Heart right ventricle (tissue), 16 donors: ENCODE results near the gene CDKN3. TPM values are rescaled to one million over a fixed set of nuclear protein-coding genes. Genes with fewer than 3 reads are reported as not detected.
"Not testable (repeated sequence)": the region's sequence is repeated elsewhere in the genome, so short reads cannot be mapped to it uniquely, and the experiment has no call there.

Experiments used
- ATAC-seq, 8 donors: fragments of 200-7000 bp; cut with Tn5 transposase; one replicate each; pipeline ENCODE4 v1.9.1; 2020; ENCODE audit warnings: mild to moderate bottlenecking in 8 of 8, moderate library complexity in 8 of 8, moderate number of reproducible peaks in 1 of 8
- DNase-seq, 2 donors: peaks; one replicate each; pipeline ENCODE4 v3.0.0-alpha.2; 2020
- H3K27ac ChIP-seq, 10 donors: fragments of 200-600 bp; sonication (generic) in 2 of 10; one replicate each; pipeline versions ENCODE4 v1.5.0 to v1.8.0; 2020 to 2022; ENCODE audit warnings: mild to moderate bottlenecking in 3 of 10
- H3K27me3 ChIP-seq, 7 donors: fragments of 200-600 bp; one replicate each; pipeline ENCODE4 v1.8.0; 2021 to 2022; ENCODE audit warnings: mild to moderate bottlenecking in 2 of 7
- H3K36me3 ChIP-seq, 9 donors: fragments of 200-600 bp; sonication (generic) in 1 of 9; one replicate each; pipeline versions ENCODE4 v1.5.0 to v1.8.0; 2020 to 2022; ENCODE audit warnings: mild to moderate bottlenecking in 2 of 9
- H3K4me1 ChIP-seq, 9 donors: fragments of 200-600 bp; sonication (generic) in 1 of 9; one replicate each; pipeline versions ENCODE4 v1.5.0 to v1.8.0; 2020 to 2022; ENCODE audit warnings: mild to moderate bottlenecking in 4 of 9
- H3K4me3 ChIP-seq, 10 donors: fragments of 200-600 bp; sonication (generic) in 2 of 10; one replicate each; pipeline versions ENCODE4 v1.5.0 to v1.8.0; 2020 to 2022; ENCODE audit warnings: mild to moderate bottlenecking in 7 of 10, moderate library complexity in 2 of 10
- H3K9me3 ChIP-seq, 11 donors: fragments of 200-600 bp in 10 of 11; sonication (generic) in 2 of 11; one replicate each; pipeline versions ENCODE4 v1.5.0 to v1.8.0; 2013 to 2022; ENCODE audit warnings: mild to moderate bottlenecking in 2 of 11, control low read depth in 1 of 11, moderate library complexity in 1 of 11
- WGBS, 2 donors: extraction: QIAGEN DNeasy Blood & Tissue Kit; methylation state at CpG; one replicate each; pipeline ENCODE4 v1.1.7; 2013; ENCODE audit warnings: inconsistent platforms in 1 of 2; 5-methylcytosine and 5-hydroxymethylcytosine counted together
- intact Hi-C, 10 donors: fragments of 100-400 bp; cut with DNase I; formaldehyde crosslinking; loops; one replicate each; pipeline versions ENCODE4 v1.11.1 to v1.14.2; 2022
- polyA plus RNA-seq, 2 donors: library from polyadenylated mRNA; stranded (reverse); fragments of 200-250 nt; gene quantifications; one replicate each; pipeline ENCODE4 v1.2.3, GENCODE V29; 2013
- total RNA-seq, 10 donors: library from RNA; stranded (reverse); fragmentation: NEBNext Ultra II Directional in 3 of 10; extraction: Animal tissue kit (Norgen Biotek cat#: 25700) in 3 of 10; gene quantifications; one replicate each; pipeline versions ENCODE4 v1.2.1 to v1.2.4, GENCODE V29; 2021 to 2023
- TF ChIP-seq, protein P1 (sequence below), 9 donors: fragments of 200-600 bp; sonication (generic) in 2 of 9; IDR thresholded peaks; one replicate each; pipeline versions ENCODE4 v1.5.0 to v1.8.0; 2021 to 2022; ENCODE audit warnings: antibody characterized with exemption in 9 of 9, mild to moderate bottlenecking in 5 of 9, moderate library complexity in 1 of 9
- donor health status: Arrhythmogenic right ventricular cardiomyopathy.
- donor health status: ischemic (EF 13 %, LVEDD 7.1; RV severe dilation, severe dysfunction).
- donor health status: healthy with polysubstance abuse.
- donor health status: DM: no; HTN: yes; CAD: no.
- donor health status: DM: no; HTN: no; CAD: no.
- donor health status: ischemic (EF 25% LVEDD 6.9; RV normal size, moderate dysfunction).
- donor health status: ischemic (EF 25% LVEDD 5.7; RV mildly dilated, moderate dysfunction).
- donor health status: healthy.
- donor health status: DM: yes; HTN: yes; CAD: no.
- donor health status: Ischemic cardiomyopathy.
- donor health status: ischemic (EF 35%, LVEDD 5.7; RV mildly dilated, moderate dysfunction).
- donor health status: nonischemic (EF 11% LVEDD 7.7; RV severe dilation, severe dysfunction).
- donor health status: DM: yes; HTN: yes; CAD: no.
- donor health status: PGD.
- donor health status: ischemic (EF 29% LVEDD 5.4; RV normal size, mild dysfunction).
- donor health status: nonischemic (EF 23%, LVEDD 6.1; RV moderate dilation, normal function).

Gene CDKN3
- total and polyA plus RNA-seq, 12 donors = 1.8 to 14.7 (median 4.2) TPM

DNA sequence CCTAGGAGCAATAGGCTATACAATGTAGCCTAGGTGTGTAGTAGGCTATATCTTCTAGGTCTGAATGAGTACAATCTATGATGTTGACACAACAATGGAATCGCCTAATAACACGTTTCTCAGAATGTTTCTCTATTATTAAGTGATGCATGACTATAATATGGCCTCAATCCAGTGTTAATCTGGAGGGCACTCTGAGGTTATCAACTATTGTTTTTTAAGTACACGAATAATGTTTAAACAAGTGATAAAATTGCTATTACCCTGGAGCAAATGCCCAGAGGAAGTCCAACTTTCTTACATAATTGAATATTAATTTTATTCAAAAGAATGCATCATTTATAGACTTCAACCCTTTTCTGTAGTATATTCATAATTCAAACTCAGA is 60.8 kb downstream of the CDKN3 start:
- Histone ChIP-seq H3K27ac (no peak overlapping the region), H3K4me3 (no peak overlapping the region), H3K27me3 (no peaks in the 10 kb centered on the region), H3K9me3 (no peaks in the 10 kb centered on the region), H3K4me1 (no peaks in the 10 kb centered on the region), H3K36me3 (no peaks in the 10 kb centered on the region)
- WGBS, 2 donors = 37 to 63% methylated on average over 3 of the region's 3 CpGs
- TF ChIP-seq, protein P1, sequence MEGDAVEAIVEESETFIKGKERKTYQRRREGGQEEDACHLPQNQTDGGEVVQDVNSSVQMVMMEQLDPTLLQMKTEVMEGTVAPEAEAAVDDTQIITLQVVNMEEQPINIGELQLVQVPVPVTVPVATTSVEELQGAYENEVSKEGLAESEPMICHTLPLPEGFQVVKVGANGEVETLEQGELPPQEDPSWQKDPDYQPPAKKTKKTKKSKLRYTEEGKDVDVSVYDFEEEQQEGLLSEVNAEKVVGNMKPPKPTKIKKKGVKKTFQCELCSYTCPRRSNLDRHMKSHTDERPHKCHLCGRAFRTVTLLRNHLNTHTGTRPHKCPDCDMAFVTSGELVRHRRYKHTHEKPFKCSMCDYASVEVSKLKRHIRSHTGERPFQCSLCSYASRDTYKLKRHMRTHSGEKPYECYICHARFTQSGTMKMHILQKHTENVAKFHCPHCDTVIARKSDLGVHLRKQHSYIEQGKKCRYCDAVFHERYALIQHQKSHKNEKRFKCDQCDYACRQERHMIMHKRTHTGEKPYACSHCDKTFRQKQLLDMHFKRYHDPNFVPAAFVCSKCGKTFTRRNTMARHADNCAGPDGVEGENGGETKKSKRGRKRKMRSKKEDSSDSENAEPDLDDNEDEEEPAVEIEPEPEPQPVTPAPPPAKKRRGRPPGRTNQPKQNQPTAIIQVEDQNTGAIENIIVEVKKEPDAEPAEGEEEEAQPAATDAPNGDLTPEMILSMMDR (IDR thresholded peaks at IDR 0.05) = no peak
- DNase-seq = no peak
- intact Hi-C loops = no loop called here
- no peak for ATAC-seq

DNA sequence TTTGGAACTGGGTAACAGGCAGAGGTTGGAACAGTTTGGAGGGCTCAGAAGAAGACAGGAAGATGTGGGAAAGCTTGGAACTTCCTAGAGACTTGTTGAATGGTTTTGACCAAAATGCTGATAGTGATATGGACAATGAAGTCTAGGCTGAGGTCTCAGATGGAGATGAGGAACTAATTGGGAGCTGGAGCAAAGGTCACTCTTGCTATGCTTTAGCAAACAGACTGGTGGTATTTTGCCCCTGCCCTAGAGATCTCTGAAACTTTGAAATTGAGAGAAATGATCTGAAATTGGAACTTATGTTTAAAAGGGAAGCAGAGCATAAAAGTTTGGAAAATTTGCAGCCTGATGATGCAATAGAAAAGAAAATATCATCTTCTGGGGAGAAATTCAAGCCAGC is 61.7 kb downstream of the CDKN3 start:
- H3K36me3 ChIP-seq, H3K4me3 ChIP-seq, intact Hi-C loops, H3K4me1 ChIP-seq, H3K27me3 ChIP-seq, DNase-seq, H3K27ac ChIP-seq, H3K9me3 ChIP-seq, ATAC-seq: not testable (repeated sequence)

DNA sequence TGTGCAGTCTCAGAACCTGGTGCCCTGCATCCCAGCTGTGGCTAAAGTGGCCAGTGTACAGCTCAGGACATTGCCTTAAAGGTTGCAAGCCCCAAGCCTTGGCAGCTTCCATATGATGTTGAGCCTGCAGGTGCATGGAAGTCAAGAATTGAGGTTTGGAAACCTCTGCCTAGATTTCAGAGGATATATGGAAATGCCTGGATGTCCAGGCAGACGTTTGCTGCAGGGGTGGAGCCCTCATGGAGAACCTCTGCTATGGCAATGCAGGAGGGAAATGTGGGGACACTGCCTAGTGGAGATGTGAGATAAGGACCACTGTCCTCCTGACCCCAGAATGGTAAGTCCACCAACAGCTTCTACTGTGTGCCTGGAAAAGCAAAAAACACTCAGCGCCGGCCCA is 62.3 kb downstream of the CDKN3 start:
- Histone ChIP-seq H3K27ac (no peak overlapping the region), H3K9me3 (no peaks in the 10 kb centered on the region), H3K27me3 (no peaks in the 10 kb centered on the region), H3K4me1 (no peaks in the 10 kb centered on the region), H3K4me3 (no peak overlapping the region), H3K36me3 (no peaks in the 10 kb centered on the region)
- ATAC-seq = no peak
- intact Hi-C loops = no loop called here
- WGBS, 2 donors = 91 to 93% methylated on average over 3 of the region's 3 CpGs
- TF ChIP-seq, protein P1 (IDR thresholded peaks at IDR 0.05) = no peak
- no peak for DNase-seq

DNA sequence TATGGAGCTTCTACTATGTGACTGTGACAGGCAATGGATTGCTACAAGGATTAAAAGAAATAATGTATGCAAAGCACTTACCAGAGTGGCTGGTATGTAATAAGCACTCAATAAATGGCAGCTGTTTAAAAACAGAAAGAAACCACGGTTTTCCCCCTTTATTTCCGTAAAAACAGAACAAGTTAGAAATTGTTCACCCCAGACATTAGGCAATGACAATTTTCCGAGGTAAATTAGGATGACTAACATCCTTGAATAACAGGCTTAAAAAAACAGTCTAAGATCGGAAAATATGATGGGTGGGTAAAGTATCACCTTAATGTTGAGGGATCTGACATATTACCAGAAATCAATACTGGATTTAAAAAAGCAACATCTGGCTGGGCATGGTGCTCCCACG is 65.2 kb downstream of the CDKN3 start:
- Histone ChIP-seq H3K36me3 (no peaks in the 10 kb centered on the region), H3K27me3 (no peaks in the 10 kb centered on the region), H3K27ac (no peak overlapping the region), H3K4me3 (no peak overlapping the region), H3K9me3 (peaks cover 0 to 4% (median 0%) of the 10 kb centered on the region in 11 donors), H3K4me1 (no peaks in the 10 kb centered on the region)
- no peak for DNase-seq
- 82 to 92% methylated on average over 5 of the region's 5 CpGs for WGBS, 2 donors
- ATAC-seq = no peak
- TF ChIP-seq, protein P1 (IDR thresholded peaks at IDR 0.05) = no peak
- intact Hi-C loops = no loop called here

DNA sequence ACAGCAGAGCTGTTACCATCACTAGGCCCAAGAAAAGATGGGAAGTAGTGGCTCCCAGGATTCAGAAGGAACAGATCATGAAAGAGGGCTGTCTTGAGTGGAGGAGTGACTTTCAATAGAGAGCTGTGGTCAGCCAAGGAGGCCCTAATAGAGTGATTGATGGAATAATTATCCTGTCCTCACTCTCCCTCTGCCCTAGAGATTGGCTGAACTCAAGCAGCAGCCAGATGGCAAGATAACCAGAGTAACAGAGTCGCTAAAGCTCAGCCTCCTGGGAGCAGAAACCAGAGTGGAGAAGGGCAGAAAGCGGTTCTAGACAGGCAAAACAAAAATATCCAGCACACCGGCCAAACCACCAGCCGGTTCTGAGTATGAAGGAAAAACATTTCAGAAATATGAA is 68.8 kb downstream of the CDKN3 start:
- Histone ChIP-seq H3K27ac (no peak overlapping the region), H3K27me3 (no peaks in the 10 kb centered on the region), H3K4me1 (no peaks in the 10 kb centered on the region), H3K4me3 (no peak overlapping the region), H3K9me3 (peaks cover 0 to 15% (median 3%) of the 10 kb centered on the region in 11 donors), H3K36me3 (peaks cover 0 to 2% (median 0%) of the 10 kb centered on the region in 9 donors)
- TF ChIP-seq, protein P1 (IDR thresholded peaks at IDR 0.05) = no peak
- intact Hi-C loops = no loop called here
- DNase-seq (no peak), ATAC-seq (no peak)
- WGBS, 2 donors = 67 to 69% methylated on average over 4 of the region's 4 CpGs
